ENCODE data around the gene REEP6.

DNA sequence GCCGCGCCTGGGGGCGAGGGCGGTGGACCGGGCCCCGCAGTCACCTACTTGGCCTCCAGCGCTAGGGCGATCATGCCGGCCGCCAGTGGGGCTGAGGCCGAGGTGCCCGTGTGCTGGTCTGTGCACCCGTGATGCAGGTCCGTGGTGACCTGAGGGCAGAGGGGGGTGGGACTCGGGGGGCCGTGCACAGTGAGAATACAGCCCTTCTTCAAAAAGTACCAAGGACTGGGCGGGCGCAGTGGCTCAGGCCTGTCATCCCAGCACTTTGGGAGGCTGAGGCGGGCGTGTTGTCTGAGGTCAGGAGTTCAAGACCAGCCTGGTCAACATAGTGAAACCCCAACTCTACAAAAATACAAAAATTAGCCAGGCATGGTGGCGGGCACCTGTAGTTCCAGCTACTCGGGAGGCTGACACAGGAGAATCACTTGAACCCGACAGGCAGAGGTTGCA is 7.0 kb upstream of the REEP6 start:
- TF ChIP-seq PHF8 (conservative IDR thresholded peaks at IDR 0.05; ENCODE audit: low read depth, low read length) (no peak), JUND (IDR thresholded peaks at IDR 0.05; ENCODE audit: low read length) (no peak), KDM5A (IDR thresholded peaks at IDR 0.05; ENCODE audit: low read length) (no peak), POLR2A (IDR thresholded peaks at IDR 0.05; ENCODE audit: control extremely low read depth in 1 of 2, low read depth in 2 of 2, low read length in 2 of 2) (no peak)
- TF ChIP-seq, protein P1, sequence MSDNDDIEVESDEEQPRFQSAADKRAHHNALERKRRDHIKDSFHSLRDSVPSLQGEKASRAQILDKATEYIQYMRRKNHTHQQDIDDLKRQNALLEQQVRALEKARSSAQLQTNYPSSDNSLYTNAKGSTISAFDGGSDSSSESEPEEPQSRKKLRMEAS (IDR thresholded peaks at IDR 0.05) = no peak
- TF ChIP-seq, protein P2, sequence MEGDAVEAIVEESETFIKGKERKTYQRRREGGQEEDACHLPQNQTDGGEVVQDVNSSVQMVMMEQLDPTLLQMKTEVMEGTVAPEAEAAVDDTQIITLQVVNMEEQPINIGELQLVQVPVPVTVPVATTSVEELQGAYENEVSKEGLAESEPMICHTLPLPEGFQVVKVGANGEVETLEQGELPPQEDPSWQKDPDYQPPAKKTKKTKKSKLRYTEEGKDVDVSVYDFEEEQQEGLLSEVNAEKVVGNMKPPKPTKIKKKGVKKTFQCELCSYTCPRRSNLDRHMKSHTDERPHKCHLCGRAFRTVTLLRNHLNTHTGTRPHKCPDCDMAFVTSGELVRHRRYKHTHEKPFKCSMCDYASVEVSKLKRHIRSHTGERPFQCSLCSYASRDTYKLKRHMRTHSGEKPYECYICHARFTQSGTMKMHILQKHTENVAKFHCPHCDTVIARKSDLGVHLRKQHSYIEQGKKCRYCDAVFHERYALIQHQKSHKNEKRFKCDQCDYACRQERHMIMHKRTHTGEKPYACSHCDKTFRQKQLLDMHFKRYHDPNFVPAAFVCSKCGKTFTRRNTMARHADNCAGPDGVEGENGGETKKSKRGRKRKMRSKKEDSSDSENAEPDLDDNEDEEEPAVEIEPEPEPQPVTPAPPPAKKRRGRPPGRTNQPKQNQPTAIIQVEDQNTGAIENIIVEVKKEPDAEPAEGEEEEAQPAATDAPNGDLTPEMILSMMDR (IDR thresholded peaks at IDR 0.05; ENCODE audit: control extremely low read depth in 1 of 3, insufficient read depth in 1 of 3, low read depth in 1 of 3, low read length in 3 of 3) = no peak

All from H1 (cell line).